Mesothelial cell of epicardium (in vitro differentiated cells): ENCODE results near the gene COA6. TPM values are rescaled to one million over a fixed set of nuclear protein-coding genes. Genes with fewer than 3 reads are reported as not detected.
"Not testable (repeated sequence)": the region's sequence is repeated elsewhere in the genome, so short reads cannot be mapped to it uniquely, and the experiment has no call there.

Experiments used
- DNase-seq, 2 experiments: peaks; one replicate each; pipeline ENCODE4 v3.0.0; 2021; ENCODE audit warnings: low spot score in 2 of 2; ENCODE audit not compliant: unreplicated experiment in 2 of 2
- H3K27ac Mint-ChIP-seq: 2 replicates; pipeline ENCODE4 v1.8.0; 2021; ENCODE audit warnings: mixed read lengths
- H3K27me3 Mint-ChIP-seq: 2 replicates; pipeline ENCODE4 v1.8.0; 2021; ENCODE audit warnings: low read depth, mixed read lengths
- H3K36me3 Mint-ChIP-seq: 2 replicates; pipeline ENCODE4 v1.8.0; 2021; ENCODE audit warnings: mixed read lengths
- H3K4me1 Mint-ChIP-seq: 2 replicates; pipeline ENCODE4 v1.8.0; 2021; ENCODE audit warnings: mixed read lengths
- H3K4me3 Mint-ChIP-seq: 2 replicates; pipeline ENCODE4 v1.8.0; 2021; ENCODE audit warnings: mild to moderate bottlenecking, moderate library complexity, mixed read lengths
- H3K9me3 Mint-ChIP-seq: 2 replicates; pipeline ENCODE4 v1.8.0; 2021; ENCODE audit warnings: mixed read lengths
- total RNA-seq: library from RNA; stranded (reverse); gene quantifications from 3 replicates; pipeline ENCODE4 v1.2.1, GENCODE V29; 2021
- TF ChIP-seq, protein P1 (sequence below): fragments of 200-600 bp; sonication (generic); IDR thresholded peaks from one replicate; pipeline ENCODE4 v1.5.0; 2021; ENCODE audit warnings: antibody characterized with exemption; ENCODE audit not compliant: unreplicated experiment

Gene COA6
- total RNA-seq, 1 donor from 2014 or later: 23.2 TPM

DNA sequence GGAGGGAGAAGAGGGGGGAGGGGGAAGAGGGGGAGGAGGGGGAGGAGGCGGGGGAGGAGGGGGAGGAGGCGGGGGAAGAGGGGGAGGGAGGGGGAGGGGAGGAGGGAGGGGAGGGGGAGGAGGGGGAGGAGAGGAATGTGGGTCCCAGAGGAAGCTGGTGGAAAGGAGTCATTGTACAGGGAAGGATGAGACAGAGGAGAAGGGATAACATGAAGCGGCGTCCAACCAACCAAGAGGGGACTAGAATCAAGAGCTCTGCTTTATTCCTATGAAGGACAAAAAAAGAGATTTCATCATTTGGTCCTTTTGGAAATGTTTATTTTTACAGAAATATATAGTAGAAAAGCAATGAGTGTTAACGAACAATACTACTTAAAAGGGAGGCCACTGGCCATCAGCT, 24.5 kb downstream of the COA6 start:
- Mint-ChIP-seq H3K27ac (no peak overlapping the region), H3K4me1 (no peaks in the 10 kb centered on the region), H3K36me3 (peaks cover 7% of the 10 kb centered on the region), H3K4me3 (no peak overlapping the region), H3K9me3 (peaks cover 3% of the 10 kb centered on the region), H3K27me3 (no peaks in the 10 kb centered on the region)
- TF ChIP-seq, protein P1, sequence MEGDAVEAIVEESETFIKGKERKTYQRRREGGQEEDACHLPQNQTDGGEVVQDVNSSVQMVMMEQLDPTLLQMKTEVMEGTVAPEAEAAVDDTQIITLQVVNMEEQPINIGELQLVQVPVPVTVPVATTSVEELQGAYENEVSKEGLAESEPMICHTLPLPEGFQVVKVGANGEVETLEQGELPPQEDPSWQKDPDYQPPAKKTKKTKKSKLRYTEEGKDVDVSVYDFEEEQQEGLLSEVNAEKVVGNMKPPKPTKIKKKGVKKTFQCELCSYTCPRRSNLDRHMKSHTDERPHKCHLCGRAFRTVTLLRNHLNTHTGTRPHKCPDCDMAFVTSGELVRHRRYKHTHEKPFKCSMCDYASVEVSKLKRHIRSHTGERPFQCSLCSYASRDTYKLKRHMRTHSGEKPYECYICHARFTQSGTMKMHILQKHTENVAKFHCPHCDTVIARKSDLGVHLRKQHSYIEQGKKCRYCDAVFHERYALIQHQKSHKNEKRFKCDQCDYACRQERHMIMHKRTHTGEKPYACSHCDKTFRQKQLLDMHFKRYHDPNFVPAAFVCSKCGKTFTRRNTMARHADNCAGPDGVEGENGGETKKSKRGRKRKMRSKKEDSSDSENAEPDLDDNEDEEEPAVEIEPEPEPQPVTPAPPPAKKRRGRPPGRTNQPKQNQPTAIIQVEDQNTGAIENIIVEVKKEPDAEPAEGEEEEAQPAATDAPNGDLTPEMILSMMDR: no peak
- DNase-seq: no peak

- H3K4me3 Mint-ChIP-seq: no peak overlapping the region
- no peak overlapping the region for H3K27ac Mint-ChIP-seq
- H3K36me3 Mint-ChIP-seq: peaks cover 10% of the 10 kb centered on the region
- no peaks in the 10 kb centered on the region for H3K27me3 Mint-ChIP-seq
- H3K9me3 Mint-ChIP-seq: peaks cover 3% of the 10 kb centered on the region
- no peak for DNase-seq
- no peaks in the 10 kb centered on the region for H3K4me1 Mint-ChIP-seq
- TF ChIP-seq, protein P1: no peak
These were observed 25.7 kb downstream of the COA6 start for GRCh38 chr1:234398849-234399381.

- not testable (repeated sequence) for H3K4me1 Mint-ChIP-seq, H3K27me3 Mint-ChIP-seq, H3K4me3 Mint-ChIP-seq, H3K9me3 Mint-ChIP-seq, H3K36me3 Mint-ChIP-seq, DNase-seq, H3K27ac Mint-ChIP-seq
These were observed 26.3 kb downstream of the COA6 start for GRCh38 chr1:234399515-234399914.

DNA sequence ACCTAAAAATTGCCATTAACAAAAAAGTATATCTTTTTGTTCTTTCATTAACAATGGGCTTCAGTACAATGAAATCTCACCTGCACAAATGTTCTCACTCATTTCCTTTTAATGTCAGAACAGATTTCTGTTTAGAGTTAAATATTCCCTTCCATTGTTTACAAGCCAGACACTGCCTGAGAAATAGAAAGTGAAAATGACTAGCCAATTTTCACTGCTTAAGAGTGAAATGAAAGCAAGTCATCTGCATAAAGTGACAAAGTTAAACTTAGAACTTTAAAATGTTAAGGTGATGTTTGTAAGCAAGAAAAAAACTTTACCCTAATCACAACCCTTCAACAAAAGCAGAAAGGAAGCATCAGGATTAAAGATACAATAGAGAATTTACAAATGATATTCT, 27.5 kb downstream of the COA6 start:
- DNase-seq: no peak
- Mint-ChIP-seq H3K27me3 (no peaks in the 10 kb centered on the region), H3K9me3 (peaks cover 3% of the 10 kb centered on the region), H3K36me3 (peaks cover 10% of the 10 kb centered on the region), H3K4me1 (no peaks in the 10 kb centered on the region), H3K4me3 (no peak overlapping the region), H3K27ac (no peak overlapping the region)
- TF ChIP-seq, protein P1: no peak

DNA sequence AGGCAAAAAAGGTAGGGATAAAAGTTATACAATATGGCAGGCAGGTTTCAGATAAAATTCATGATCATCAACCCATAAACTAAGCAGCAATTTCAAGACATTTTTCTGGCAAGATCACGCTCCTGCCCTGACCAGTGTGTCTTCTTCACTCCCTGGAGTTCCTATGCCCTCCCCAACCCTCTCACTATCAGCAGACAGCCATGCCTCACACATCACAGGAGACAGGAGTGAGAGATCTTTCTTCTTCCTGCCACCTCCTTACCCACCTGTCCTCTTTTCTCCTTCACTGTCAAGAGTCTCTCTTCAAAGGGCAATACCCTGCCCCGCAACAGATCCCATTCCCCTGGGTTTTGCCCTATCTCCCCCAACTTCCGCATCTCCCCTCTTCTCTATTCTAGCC, 28.4 kb downstream of the COA6 start:
- Mint-ChIP-seq H3K9me3 (peaks cover 3% of the 10 kb centered on the region), H3K4me1 (no peaks in the 10 kb centered on the region), H3K4me3 (no peak overlapping the region), H3K27ac (no peak overlapping the region), H3K27me3 (no peaks in the 10 kb centered on the region), H3K36me3 (peaks cover 9% of the 10 kb centered on the region)
- TF ChIP-seq, protein P1: no peak
- no peak for DNase-seq

GRCh38 chr1:234402939-234403338, 29.7 kb downstream of the COA6 start:
- Mint-ChIP-seq H3K27me3 (no peaks in the 10 kb centered on the region), H3K4me1 (no peaks in the 10 kb centered on the region), H3K4me3 (no peak overlapping the region), H3K27ac (no peak overlapping the region), H3K9me3 (no peaks in the 10 kb centered on the region), H3K36me3 (peaks cover 6% of the 10 kb centered on the region)
- DNase-seq: no peak
- TF ChIP-seq, protein P1: no peak
